ENCODE measurements around the gene KMT2A. TPM values are rescaled to one million over a fixed set of nuclear protein-coding genes. Genes with fewer than 3 reads are reported as not detected.

Gene KMT2A
- total and polyA plus RNA-seq, 8 donors, result 4.5 to 98.2 (median 25.9) TPM

DNA sequence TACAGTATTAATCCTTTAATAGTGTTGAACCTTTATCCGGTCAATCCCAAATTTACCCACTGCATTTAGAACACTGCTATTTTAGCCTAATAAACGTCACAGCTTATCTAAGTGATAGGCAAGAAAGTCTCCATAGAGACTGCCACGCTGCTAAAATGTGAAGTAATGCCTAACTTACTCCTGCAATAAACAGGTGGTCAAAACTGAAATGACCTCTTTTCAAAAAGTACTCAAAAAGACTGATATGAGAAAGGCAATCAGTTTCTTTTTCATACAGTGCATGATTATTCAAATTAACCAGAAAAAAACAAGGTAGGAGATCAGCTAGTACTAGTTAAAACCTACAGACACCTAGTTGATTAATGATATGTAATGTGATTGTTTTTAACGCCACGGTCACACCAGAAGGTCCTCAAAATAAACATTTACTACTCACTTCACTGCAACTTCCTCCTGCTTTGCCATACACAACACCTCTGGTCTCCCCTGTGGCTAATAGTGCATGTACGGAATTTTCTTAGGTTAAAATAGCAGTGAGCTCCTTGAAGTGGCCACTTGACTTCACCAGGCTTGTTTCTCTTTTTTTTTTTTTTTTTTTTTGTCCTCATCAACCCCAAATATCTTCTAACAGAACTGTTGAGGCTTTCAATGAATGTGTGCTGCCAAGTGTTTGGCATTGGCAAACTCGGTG, 26.1 kb upstream of the KMT2A start:
- Histone ChIP-seq H3K36me3 (peaks cover 19 to 73% (median 65%) of the 10 kb centered on the region in 4 donors), H3K27ac (peak overlapping the region in 1 of 5 donors; percentile 29), H3K4me1 (peaks cover 0 to 36% (median 8%) of the 10 kb centered on the region in 4 donors), H3K9me3 (no peaks in the 10 kb centered on the region), H3K4me3 (no peak overlapping the region), H3K27me3 (no peaks in the 10 kb centered on the region)
- 70 to 72% (median 71%) methylated on average over 7 of the region's 7 CpGs for WGBS, 5 donors
- TF ChIP-seq CTCF (IDR thresholded peaks at IDR 0.05), result no peak
- no peak for TF ChIP-seq POLR2AphosphoS5 (IDR thresholded peaks at IDR 0.05)
- TF ChIP-seq EP300 (IDR thresholded peaks at IDR 0.05), result no peak
- no peak for TF ChIP-seq POLR2A (IDR thresholded peaks at IDR 0.05)
- no peak for DNase-seq
- intact Hi-C loops (cut with DNase I; ENCODE audit: low total_unique reads), result no loop called here

DNA sequence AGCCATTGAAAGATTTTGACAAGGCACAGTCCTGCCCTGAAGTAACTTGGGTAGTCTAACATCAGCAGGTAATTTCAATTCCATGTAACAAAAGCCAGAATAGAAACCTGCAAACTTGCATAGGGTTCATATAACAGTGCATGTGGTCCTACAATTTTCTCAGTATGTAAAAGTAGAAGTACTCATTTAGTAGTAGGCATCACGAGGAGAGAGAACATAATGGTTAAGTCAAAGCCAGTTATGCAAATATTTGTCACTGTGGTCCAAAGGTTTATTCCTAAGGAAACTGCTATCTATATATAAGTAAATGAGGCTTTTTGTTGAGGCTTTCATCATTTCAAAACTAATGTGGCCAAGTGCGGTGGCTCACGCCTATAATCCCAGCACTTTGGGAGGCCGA, 24.8 kb upstream of the KMT2A start:
- TF ChIP-seq CTCF (IDR thresholded peaks at IDR 0.05) (no peak), EP300 (IDR thresholded peaks at IDR 0.05) (no peak)
- DNase-seq, result peak in 1 of 2 donors; percentile 5
- intact Hi-C loops (cut with DNase I; ENCODE audit: low total_unique reads), result no loop called here
- peaks cover 0 to 34% (median 8%) of the 10 kb centered on the region in 4 donors for H3K4me1 ChIP-seq
- no peak overlapping the region for H3K4me3 ChIP-seq
- WGBS, 5 donors, result 60 to 80% (median 72%) methylated on average over 4 of the region's 4 CpGs
- peaks cover 15 to 60% (median 56%) of the 10 kb centered on the region in 4 donors for H3K36me3 ChIP-seq
- no peaks in the 10 kb centered on the region for H3K9me3 ChIP-seq
- H3K27me3 ChIP-seq, result no peaks in the 10 kb centered on the region
- H3K27ac ChIP-seq, result no peak overlapping the region

DNA sequence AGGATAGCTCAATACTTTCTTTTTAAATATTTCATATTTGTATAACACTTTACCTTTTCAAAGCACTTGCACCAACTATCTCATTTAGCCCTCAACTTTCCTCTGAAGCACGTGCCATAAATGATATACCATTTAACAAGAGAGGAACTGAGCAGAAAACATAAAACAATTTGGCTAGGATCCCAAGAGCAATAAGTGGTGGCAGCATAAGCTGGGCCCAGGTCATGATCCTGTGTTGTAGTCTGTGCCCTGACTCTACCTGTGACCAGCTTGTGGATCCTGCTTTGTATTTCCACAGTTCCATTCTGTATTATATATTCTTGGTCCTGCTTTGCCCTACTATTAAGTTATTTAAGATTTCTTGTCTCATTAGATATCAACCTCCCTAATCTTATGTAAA, 23.4 kb upstream of the KMT2A start:
- 48 to 81% (median 62%) methylated on average over 1 of the region's 1 CpG for WGBS, 5 donors
- Histone ChIP-seq H3K4me3 (no peak overlapping the region), H3K9me3 (no peaks in the 10 kb centered on the region), H3K27ac (no peak overlapping the region), H3K36me3 (peaks cover 5 to 46% (median 42%) of the 10 kb centered on the region in 4 donors), H3K27me3 (no peaks in the 10 kb centered on the region), H3K4me1 (peaks cover 0 to 27% (median 8%) of the 10 kb centered on the region in 4 donors)
- no peak for TF ChIP-seq POLR2AphosphoS5 (IDR thresholded peaks at IDR 0.05)
- TF ChIP-seq POLR2A (IDR thresholded peaks at IDR 0.05), result no peak
- no peak for TF ChIP-seq EP300 (IDR thresholded peaks at IDR 0.05)
- TF ChIP-seq CTCF (IDR thresholded peaks at IDR 0.05), result no peak
- no peak for DNase-seq
- intact Hi-C loops (cut with DNase I; ENCODE audit: low total_unique reads), result no loop called here

DNA sequence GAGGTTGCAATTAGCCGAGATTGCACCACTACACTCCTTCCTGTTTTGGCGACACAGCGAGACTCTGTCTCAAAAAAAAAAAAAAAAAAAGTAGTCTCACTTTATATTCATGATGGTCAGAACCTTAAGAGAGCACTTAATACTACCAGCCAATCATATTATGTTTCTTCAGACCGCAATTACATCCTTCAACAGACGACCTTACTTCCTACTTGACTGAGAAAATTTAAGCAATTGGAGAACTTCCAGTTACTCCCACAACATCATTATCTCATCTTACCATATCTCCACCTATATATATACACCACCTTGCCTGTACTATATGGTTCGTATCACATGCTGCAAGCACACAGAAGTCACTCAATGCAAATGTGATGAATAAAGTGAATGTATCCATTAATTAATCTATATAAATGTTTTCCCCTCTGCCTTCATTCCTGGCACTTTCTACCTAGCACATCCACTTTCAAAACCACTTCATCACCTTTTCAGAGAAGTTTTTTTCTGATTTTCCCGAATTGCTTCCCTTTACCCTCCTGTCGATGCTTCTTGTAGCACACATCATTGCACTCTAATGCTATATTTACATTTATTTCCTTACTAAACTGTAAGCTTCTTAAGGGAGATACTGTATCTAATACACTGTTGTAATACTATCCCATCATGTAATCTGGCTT, 21.1 kb upstream of the KMT2A start:
- H3K27me3 ChIP-seq, result no peaks in the 10 kb centered on the region
- no peak overlapping the region for H3K4me3 ChIP-seq
- H3K4me1 ChIP-seq, result peaks cover 0 to 19% (median 6%) of the 10 kb centered on the region in 4 donors
- WGBS, 5 donors, result 63 to 76% (median 68%) methylated on average over 8 of the region's 8 CpGs
- H3K36me3 ChIP-seq, result peaks cover 0 to 24% (median 20%) of the 10 kb centered on the region in 4 donors
- DNase-seq, result no peak
- H3K9me3 ChIP-seq, result no peaks in the 10 kb centered on the region
- intact Hi-C loops (cut with DNase I; ENCODE audit: low total_unique reads), result no loop called here
- H3K27ac ChIP-seq, result no peak overlapping the region
- TF ChIP-seq POLR2AphosphoS5 (IDR thresholded peaks at IDR 0.05), result no peak
- no peak for TF ChIP-seq EP300 (IDR thresholded peaks at IDR 0.05)
- no peak for TF ChIP-seq POLR2A (IDR thresholded peaks at IDR 0.05)
- TF ChIP-seq CTCF (IDR thresholded peaks at IDR 0.05), result no peak
